HG03095 (cell line): ENCODE results near the gene USF1.
"Not testable (repeated sequence)": the region's sequence is repeated elsewhere in the genome, so short reads cannot be mapped to it uniquely, and the experiment has no call there.

Experiments used
- ATAC-seq: cut with Tn5 transposase; IDR thresholded peaks from one replicate; pipeline ENCODE4 v1.9.1; 2021; ENCODE audit warnings: moderate library complexity; ENCODE audit not compliant: unreplicated experiment

The USF1 gene

DNA sequence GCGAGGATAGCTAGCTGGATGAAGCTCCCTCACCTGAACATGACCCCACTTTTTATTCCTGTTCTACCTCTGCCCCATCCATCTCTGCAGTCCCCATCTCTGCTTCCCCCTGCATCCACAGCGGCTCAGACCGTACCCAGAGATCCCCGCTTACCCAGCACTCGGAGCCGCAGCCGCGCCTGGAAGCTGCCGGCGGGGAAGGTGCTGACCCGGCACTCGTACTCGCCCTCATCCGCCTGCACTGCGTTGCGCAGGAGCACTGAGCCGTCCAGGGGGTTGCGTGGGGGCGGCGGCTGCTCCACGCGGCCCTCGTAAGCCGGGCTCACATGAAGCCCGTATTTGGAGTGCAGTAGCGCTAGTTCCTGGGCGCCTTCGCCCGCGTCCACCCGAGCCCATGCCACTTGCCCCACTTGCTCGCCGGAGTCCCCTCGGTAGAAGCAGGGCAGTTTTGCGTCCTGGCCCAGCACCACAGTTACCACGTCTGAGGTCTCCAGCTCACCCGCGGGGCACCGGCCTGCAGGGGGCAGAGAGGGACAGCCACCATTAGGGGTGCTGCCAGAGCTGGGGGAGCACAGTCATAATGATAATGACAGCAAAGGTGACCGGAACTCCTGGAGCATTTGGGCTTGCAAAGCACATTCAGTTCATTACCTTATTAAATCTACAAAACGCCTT, 33.8 kb upstream of the USF1 start:
- ATAC-seq, result no peak

GRCh38 chr1:161077426-161077825, 31.6 kb upstream of the USF1 start:
- no peak for ATAC-seq

DNA sequence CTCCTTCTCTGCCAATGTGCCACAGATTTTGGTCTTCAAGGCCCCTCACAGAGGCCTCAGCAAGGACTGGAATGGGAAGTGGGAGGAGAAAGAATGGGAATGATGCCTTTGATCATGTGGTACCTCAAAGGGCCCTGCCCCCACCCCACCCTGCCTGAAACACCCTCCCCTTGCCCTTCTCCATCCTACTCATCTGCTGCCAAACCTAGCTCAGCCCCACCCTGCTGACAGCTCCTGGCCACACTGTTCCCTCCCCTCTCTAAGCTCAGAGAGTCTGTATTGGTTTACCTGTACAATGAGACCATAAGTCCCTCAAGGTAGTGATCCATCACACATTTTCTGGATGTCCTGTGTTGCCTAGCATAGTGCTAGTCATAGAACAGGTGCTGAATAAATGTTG, 30.6 kb upstream of the USF1 start:
- no peak for ATAC-seq

GRCh38 chr1:161074676-161075368, 29.0 kb upstream of the USF1 start:
- no peak for ATAC-seq

DNA sequence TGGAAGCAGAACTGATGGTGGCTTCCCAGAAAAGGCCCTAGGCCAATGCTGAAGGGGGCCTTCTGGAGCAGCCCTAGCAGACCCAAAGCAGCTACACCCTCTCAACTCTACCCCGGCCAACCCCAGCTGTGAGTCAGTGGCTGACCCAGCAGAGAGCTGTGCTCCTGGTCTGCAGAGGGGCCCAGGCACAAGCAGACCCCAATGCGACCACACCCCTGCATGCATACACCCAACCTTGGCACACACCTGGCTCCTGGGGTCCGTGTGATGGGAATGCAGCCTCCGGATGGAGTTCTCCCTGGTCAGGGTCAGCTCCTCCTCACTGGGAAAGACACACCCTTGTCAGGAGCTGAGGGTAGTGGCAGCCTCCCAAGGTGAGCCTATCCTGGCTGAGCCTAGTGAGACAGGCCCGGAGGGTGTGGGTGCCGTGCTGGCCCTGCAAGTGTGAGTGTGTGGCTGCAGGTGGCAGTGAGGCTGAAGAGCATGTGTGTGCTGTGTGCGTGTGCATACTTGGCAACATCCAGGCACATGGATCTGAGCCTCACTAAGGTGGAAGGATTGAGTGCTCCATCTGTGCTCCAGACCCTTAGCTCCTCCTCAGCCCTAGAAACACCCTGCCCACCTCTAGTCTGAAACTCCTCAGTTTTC, 27.8 kb upstream of the USF1 start:
- no peak for ATAC-seq

DNA sequence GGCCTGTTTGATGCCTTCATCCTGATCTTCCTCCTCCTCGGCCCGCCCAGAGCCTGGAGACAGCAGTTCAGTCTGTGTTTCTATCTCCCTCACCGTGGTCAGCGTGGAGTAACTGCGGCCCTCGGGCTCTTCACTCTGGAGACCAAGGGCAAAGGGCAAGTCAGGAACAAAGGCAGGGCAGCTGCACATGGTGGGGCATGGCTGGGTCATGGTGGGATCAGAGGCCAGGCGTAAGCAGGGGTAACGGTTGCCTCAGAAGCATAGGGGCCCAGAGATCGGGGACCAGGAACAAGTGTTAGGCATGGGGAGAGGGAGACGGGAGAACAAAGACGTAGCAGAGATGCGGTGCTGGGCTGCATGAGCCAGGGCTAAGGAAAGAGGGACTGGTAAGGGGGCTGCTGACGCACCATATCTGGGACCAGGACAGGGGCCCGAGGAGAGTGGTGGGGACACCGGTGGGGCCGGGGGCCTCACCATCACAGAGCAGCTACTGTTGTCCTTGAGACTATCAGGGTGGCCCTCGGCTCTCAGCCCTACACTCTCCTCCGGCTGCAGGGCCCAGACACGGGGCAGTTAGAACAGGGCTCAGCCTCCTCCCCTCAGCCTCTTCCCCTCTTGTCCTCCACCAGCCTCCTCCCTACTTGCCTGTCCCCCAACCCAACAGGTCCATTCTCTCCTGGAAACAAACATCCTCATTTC, 27.1 kb upstream of the USF1 start:
- no peak for ATAC-seq

- ATAC-seq, result no peak
Observed at GRCh38 chr1:161071886-161072371, 26.2 kb upstream of the USF1 start.

DNA sequence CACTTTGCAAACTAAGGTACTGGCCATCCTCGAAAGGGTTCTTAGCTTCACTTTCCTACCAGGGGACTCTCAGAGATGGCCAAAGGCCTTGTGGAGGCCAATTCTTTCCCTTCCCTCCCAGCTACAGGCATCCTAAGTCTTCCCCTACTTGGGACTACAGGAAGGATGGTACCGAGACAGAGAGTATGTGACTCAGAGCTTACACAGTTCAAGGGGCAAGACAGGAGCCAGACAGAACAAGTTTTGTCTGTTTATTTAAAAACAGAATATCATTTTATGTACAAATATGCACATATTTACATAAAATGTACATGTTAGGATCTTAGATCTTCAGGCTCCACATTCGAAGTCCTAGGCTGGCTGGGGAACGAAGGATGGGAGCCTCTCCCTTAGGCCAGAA, 25.0 kb upstream of the USF1 start:
- no peak for ATAC-seq

- ATAC-seq, result peak; percentile 87
Observed at GRCh38 chr1:161069731-161070270, 24.0 kb upstream of the USF1 start, which contains the start of gene ARHGAP30. Gene ARHGAP30, minus strand, starts transcription at chr1:161069891. Its CDS starts 267 bp downstream, at chr1:161069624.

DNA sequence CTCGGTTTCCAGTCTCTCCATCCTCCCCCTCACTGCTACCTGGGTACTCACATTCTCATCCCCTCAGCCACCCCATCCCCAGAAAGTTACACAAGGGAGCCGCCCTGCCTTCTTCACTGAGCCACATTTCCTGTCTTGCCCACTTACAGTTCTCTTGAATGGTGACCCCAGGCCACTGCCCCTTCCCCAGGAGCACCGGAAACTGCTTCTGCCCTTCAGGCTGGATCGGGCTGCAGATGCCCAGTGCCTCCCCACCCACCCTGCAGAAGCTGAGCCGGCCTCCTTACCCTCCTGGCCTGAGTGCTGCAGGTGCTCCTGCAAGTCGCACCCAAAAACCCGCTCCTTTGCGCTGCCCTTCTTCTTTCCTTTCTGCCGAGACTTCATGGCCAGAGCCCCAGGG, 23.5 kb upstream of the USF1 start:
- ATAC-seq, result no peak

GRCh38 chr1:161068306-161069234, 22.8 kb upstream of the USF1 start:
- peak; percentile 59 for ATAC-seq

GRCh38 chr1:161066694-161067093, 20.9 kb upstream of the USF1 start:
- ATAC-seq, result no peak

DNA sequence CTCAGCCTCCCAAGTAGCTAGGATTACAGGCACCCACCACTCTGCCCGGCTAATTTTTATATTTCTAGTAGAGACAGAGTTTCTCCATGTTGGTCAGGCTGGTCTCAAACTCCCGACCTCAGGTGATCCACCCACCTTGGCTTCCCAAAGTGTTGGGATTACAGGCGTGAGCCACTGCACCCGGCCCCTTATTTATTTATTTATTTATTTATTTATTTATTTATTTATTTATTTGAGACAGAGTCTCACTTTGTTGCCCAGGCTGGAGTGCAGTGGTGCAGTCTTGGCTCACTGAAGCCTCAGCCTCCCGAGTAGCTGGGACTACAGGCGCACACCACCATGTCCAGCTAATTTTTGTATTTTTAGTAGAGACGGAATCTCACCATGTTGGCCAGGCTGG, 19.9 kb upstream of the USF1 start:
- ATAC-seq, result not testable (repeated sequence)

DNA sequence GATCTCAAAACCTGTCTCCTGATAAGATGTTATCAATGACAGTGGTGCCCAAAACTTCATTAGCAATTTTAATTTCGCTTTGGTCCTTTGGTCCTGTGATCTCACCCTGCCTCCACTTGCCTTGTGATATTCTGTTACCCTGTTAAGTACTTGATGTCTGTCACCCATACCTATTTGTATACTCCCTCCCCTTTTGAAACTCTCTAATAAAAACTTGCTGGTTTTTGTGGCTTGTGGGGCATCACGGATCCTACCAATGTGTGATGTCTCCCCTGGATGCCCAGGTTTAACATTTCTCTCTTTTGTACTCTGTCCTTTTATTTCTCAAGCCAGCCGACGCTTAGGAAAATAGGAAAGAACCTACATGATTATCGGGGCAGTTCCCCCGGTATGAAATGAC, 18.2 kb upstream of the USF1 start:
- ATAC-seq, result not testable (repeated sequence)

GRCh38 chr1:161061419-161061818, 15.6 kb upstream of the USF1 start:
- no peak for ATAC-seq

- ATAC-seq, result no peak
Observed at GRCh38 chr1:161059293-161059692, 13.5 kb upstream of the USF1 start.

- no peak for ATAC-seq
Observed at GRCh38 chr1:161054805-161055204, 9.0 kb upstream of the USF1 start.

GRCh38 chr1:161054232-161054631, 8.5 kb upstream of the USF1 start:
- no peak for ATAC-seq

GRCh38 chr1:161052899-161053298, 7.1 kb upstream of the USF1 start:
- ATAC-seq, result no peak

- ATAC-seq, result no peak
Observed at GRCh38 chr1:161051219-161051618, 5.4 kb upstream of the USF1 start.
